Suprapubic skin (tissue), 4 donors: ENCODE results near the gene DPF1. TPM values are rescaled to one million over a fixed set of nuclear protein-coding genes. Genes with fewer than 3 reads are reported as not detected.
"Not testable (repeated sequence)": the region's sequence is repeated elsewhere in the genome, so short reads cannot be mapped to it uniquely, and the experiment has no call there.

Experiments
- DNase-seq, 2 donors: peaks; one replicate each; pipeline ENCODE4 v3.0.0-alpha.2; 2019; ENCODE audit warnings: low spot score in 2 of 2
- H3K27ac ChIP-seq: fragments of 200-600 bp; sonication (generic); one replicate; pipeline ENCODE4 v1.5.1; 2019
- H3K27me3 ChIP-seq: fragments of 200-600 bp; sonication (generic); one replicate; pipeline ENCODE4 v1.5.1; 2019
- H3K36me3 ChIP-seq: fragments of 200-600 bp; sonication (generic); one replicate; pipeline ENCODE4 v1.5.1; 2019
- H3K4me1 ChIP-seq: fragments of 200-600 bp; sonication (generic); one replicate; pipeline ENCODE4 v1.5.1; 2019
- H3K4me3 ChIP-seq: fragments of 200-600 bp; sonication (generic); one replicate; pipeline ENCODE4 v1.5.1; 2019; ENCODE audit warnings: mild to moderate bottlenecking
- H3K9me3 ChIP-seq: fragments of 200-600 bp; sonication (generic); one replicate; pipeline ENCODE4 v1.5.1; 2019
- CTCF ChIP-seq, 2 donors: fragments of 200-600 bp in 1 of 2; fragments of 450-650 bp in 1 of 2; sonication (generic) in 1 of 2; IDR thresholded peaks; one replicate each; pipeline ENCODE4 v1.5.1; 2016 to 2019; ENCODE audit warnings: antibody characterized with exemption in 2 of 2, mild to moderate bottlenecking in 1 of 2, moderate library complexity in 1 of 2
- EP300 ChIP-seq: sonication (generic); formaldehyde crosslinking; IDR thresholded peaks from one replicate; pipeline ENCODE4 v1.6.1; 2017; ENCODE audit warnings: antibody characterized with exemption
- POLR2A ChIP-seq, 2 donors: fragments of 450-650 bp; IDR thresholded peaks; one replicate each; pipeline ENCODE4 v1.6.1; 2017; ENCODE audit warnings: antibody characterized with exemption in 2 of 2, mild to moderate bottlenecking in 2 of 2, moderate library complexity in 2 of 2
- POLR2AphosphoS5 ChIP-seq, 3 donors: sonication (generic); formaldehyde crosslinking; IDR thresholded peaks; one replicate each; pipeline ENCODE4 v1.6.1; 2017; ENCODE audit warnings: antibody characterized with exemption in 3 of 3
- WGBS: methylation state at CpG from one replicate; pipeline ENCODE4 v1.1.5; 2018; 5-methylcytosine and 5-hydroxymethylcytosine counted together
- total RNA-seq, 4 donors: library from RNA; depleted of rRNA; stranded (reverse); fragments of >200 nt; gene quantifications; one replicate each; pipeline ENCODE4 v1.1.0, GENCODE V29; 2016

DPF1 gene
- total RNA-seq, 4 donors from 2014 or later = 1.1 TPM; not detected in 3

- Histone ChIP-seq H3K4me1 (no peaks in the 10 kb centered on the region), H3K4me3 (no peak overlapping the region), H3K9me3 (no peaks in the 10 kb centered on the region), H3K27me3 (peaks cover 15% of the 10 kb centered on the region), H3K36me3 (no peaks in the 10 kb centered on the region), H3K27ac (no peak overlapping the region)
- TF ChIP-seq CTCF (IDR thresholded peaks at IDR 0.05) (no peak), EP300 (no peak)
- no peak for DNase-seq
- WGBS = 85% methylated on average over 4 of the region's 4 CpGs
These were observed 10.6 kb upstream of the DPF1 start for GRCh38 chr19:38234615-38235014.

GRCh38 chr19:38233740-38234251 lies 9.8 kb upstream of the DPF1 start:
- no peaks in the 10 kb centered on the region for H3K9me3 ChIP-seq
- TF ChIP-seq CTCF (IDR thresholded peaks at IDR 0.05) = peak; percentile 30 to 72
- TF ChIP-seq POLR2A (IDR thresholded peaks at IDR 0.05) = no peak
- no peak for TF ChIP-seq EP300
- no peak for TF ChIP-seq POLR2AphosphoS5 (IDR thresholded peaks at IDR 0.05)
- no peaks in the 10 kb centered on the region for H3K36me3 ChIP-seq
- peaks cover 21% of the 10 kb centered on the region for H3K27me3 ChIP-seq
- no peak overlapping the region for H3K27ac ChIP-seq
- 33% methylated on average over 5 of the region's 7 CpGs for WGBS
- H3K4me1 ChIP-seq = peaks cover 6% of the 10 kb centered on the region
- no peak overlapping the region for H3K4me3 ChIP-seq
- no peak for DNase-seq

- no peak for DNase-seq
- H3K27me3 ChIP-seq = peaks cover 40% of the 10 kb centered on the region
- no peaks in the 10 kb centered on the region for H3K36me3 ChIP-seq
- H3K4me3 ChIP-seq = no peak overlapping the region
- no peak for TF ChIP-seq EP300
- no peak for TF ChIP-seq POLR2AphosphoS5 (IDR thresholded peaks at IDR 0.05)
- no peak for TF ChIP-seq CTCF (IDR thresholded peaks at IDR 0.05)
- no peak for TF ChIP-seq POLR2A (IDR thresholded peaks at IDR 0.05)
- H3K27ac ChIP-seq = no peak overlapping the region
- peaks cover 20% of the 10 kb centered on the region for H3K4me1 ChIP-seq
- no peaks in the 10 kb centered on the region for H3K9me3 ChIP-seq
- WGBS = 94% methylated on average over 7 of the region's 7 CpGs
These were observed 7.9 kb upstream of the DPF1 start for GRCh38 chr19:38231918-38232317.

GRCh38 chr19:38230506-38231133 lies 6.6 kb upstream of the DPF1 start:
- not testable (repeated sequence) for H3K4me3 ChIP-seq, DNase-seq, H3K9me3 ChIP-seq, H3K36me3 ChIP-seq, H3K27ac ChIP-seq
- 71% methylated on average over 3 of the region's 3 CpGs for WGBS
- peaks cover 20% of the 10 kb centered on the region for H3K4me1 ChIP-seq
- H3K27me3 ChIP-seq = peaks cover 52% of the 10 kb centered on the region

GRCh38 chr19:38229585-38230073 lies 5.6 kb upstream of the DPF1 start:
- WGBS = 0% methylated on average over 3 of the region's 54 CpGs
- Histone ChIP-seq H3K4me1 (peaks cover 21% of the 10 kb centered on the region), H3K27me3 (peaks cover 60% of the 10 kb centered on the region), H3K9me3 (no peaks in the 10 kb centered on the region), H3K4me3 (peak overlapping the region; percentile 34), H3K27ac (no peak overlapping the region), H3K36me3 (no peaks in the 10 kb centered on the region)
- no peak for DNase-seq
- TF ChIP-seq CTCF (IDR thresholded peaks at IDR 0.05) (no peak), POLR2A (IDR thresholded peaks at IDR 0.05) (no peak), POLR2AphosphoS5 (IDR thresholded peaks at IDR 0.05) (no peak), EP300 (no peak)
